MCF 10A (cell line): ENCODE data around the gene PDE2A. TPM values are rescaled to one million over a fixed set of nuclear protein-coding genes. Genes with fewer than 3 reads are reported as not detected.

Source experiments
- BruUV-seq: library from RNA; stranded (reverse); fragments of 400-500 nt; replicated peaks from 2 replicates; lab custom pipeline; 2021; lab: Mats Ljungman, UMichigan
- CTCF ChIA-PET: fragments of 300-600 bp; sonication (Branson Sonifier 250); formaldehyde crosslinking; extraction: SDS; loops from one replicate; lab custom pipeline; 2021; ENCODE audit warnings: antibody characterized with exemption, inconsistent platforms; lab: Yijun Ruan, JAX
- POLR2A ChIA-PET: fragments of 300-600, 350-650 bp; sonication (Branson Sonifier 250); formaldehyde crosslinking; extraction: SDS; loops from one replicate; lab custom pipeline; 2020; ENCODE audit warnings: antibody characterized with exemption, inconsistent platforms; lab: Yijun Ruan, JAX
- DNase-seq: peaks from one replicate; pipeline ENCODE4 v3.0.0-alpha.2; 2018; ENCODE audit not compliant: unreplicated experiment
- H3K27ac Mint-ChIP-seq: one replicate; pipeline ENCODE4 v1.8.0; 2022; ENCODE audit warnings: mild to moderate bottlenecking, low read depth, mixed read lengths; ENCODE audit not compliant: unreplicated experiment
- H3K27me3 Mint-ChIP-seq: one replicate; pipeline ENCODE4 v1.8.0; 2022; ENCODE audit warnings: mixed read lengths; ENCODE audit not compliant: insufficient read depth, unreplicated experiment
- H3K36me3 Mint-ChIP-seq: one replicate; pipeline ENCODE4 v1.8.0; 2022; ENCODE audit warnings: mild to moderate bottlenecking, moderate library complexity, mixed read lengths; ENCODE audit not compliant: insufficient read depth, unreplicated experiment
- H3K4me1 Mint-ChIP-seq: one replicate; pipeline ENCODE4 v1.8.0; 2022; ENCODE audit warnings: mixed read lengths; ENCODE audit not compliant: insufficient read depth, unreplicated experiment
- H3K4me3 Mint-ChIP-seq: one replicate; pipeline ENCODE4 v1.8.0; 2022; ENCODE audit warnings: mild to moderate bottlenecking, moderate library complexity, mixed read lengths; ENCODE audit not compliant: unreplicated experiment
- H3K9me3 Mint-ChIP-seq: one replicate; pipeline ENCODE4 v1.8.0; 2022; ENCODE audit warnings: mixed read lengths; ENCODE audit not compliant: unreplicated experiment
- CTCF ChIP-seq: fragments of 200-600 bp; IDR thresholded peaks from one replicate; pipeline ENCODE4 v1.8.0; 2022; ENCODE audit warnings: antibody characterized with exemption, mild to moderate bottlenecking; ENCODE audit not compliant: unreplicated experiment
- intact Hi-C: fragments of 100-400 bp; cut with micrococcal nuclease; formaldehyde crosslinking; loops from 2 replicates; pipeline ENCODE4 v1.14.1; 2022
- total RNA-seq: library from RNA; stranded (reverse); gene quantifications from 2 replicates; pipeline ENCODE4 v1.2.3, GENCODE V29; 2022

Gene PDE2A
- total RNA-seq, 1 experiment from 2014 or later: 1.9 TPM

GRCh38 chr11:72631806-72632731, 42.2 kb downstream of the PDE2A start:
- Mint-ChIP-seq H3K27me3 (peaks cover 21% of the 10 kb centered on the region), H3K4me3 (no peak overlapping the region), H3K4me1 (peaks cover 17% of the 10 kb centered on the region), H3K27ac (no peak overlapping the region), H3K36me3 (no peaks in the 10 kb centered on the region), H3K9me3 (no peaks in the 10 kb centered on the region)
- BruUV-seq: no TSS peak
- ChIA-PET POLR2A (no interaction called here), CTCF (interaction anchor here (0.6 kb wide), 1 partner anchor 42 kb away, joined by 5 read pairs; no protein-coding TSS in a partner anchor)
- intact Hi-C loops: no loop called here
- TF ChIP-seq CTCF: no peak
- no peak for DNase-seq

GRCh38 chr11:72630104-72630852, 43.9 kb downstream of the PDE2A start:
- TF ChIP-seq CTCF: no peak
- Mint-ChIP-seq H3K36me3 (no peaks in the 10 kb centered on the region), H3K27ac (no peak overlapping the region), H3K27me3 (peaks cover 10% of the 10 kb centered on the region), H3K4me1 (peaks cover 12% of the 10 kb centered on the region), H3K4me3 (no peak overlapping the region), H3K9me3 (no peaks in the 10 kb centered on the region)
- ChIA-PET POLR2A (no interaction called here), CTCF (interaction anchor here (0.6 to 1.7 kb wide), 3 partner anchors 13 to 183 kb away, joined by 4 read pairs; no protein-coding TSS in a partner anchor)
- no peak for DNase-seq
- intact Hi-C loops: no loop called here
- no TSS peak for BruUV-seq

- peaks cover 12% of the 10 kb centered on the region for H3K4me1 Mint-ChIP-seq
Measured at GRCh38 chr11:72629266-72629665, 45.0 kb downstream of the PDE2A start.

More at GRCh38 chr11:72629266-72629665, 45.0 kb downstream of the PDE2A start:
- H3K9me3 Mint-ChIP-seq: no peaks in the 10 kb centered on the region
- CTCF ChIA-PET: interaction anchor here (1.7 kb wide), 1 partner anchor 182 kb away, joined by 4 read pairs; no protein-coding TSS in a partner anchor
- intact Hi-C loops: no loop called here
- BruUV-seq: no TSS peak
- POLR2A ChIA-PET: interaction anchor here (0.6 kb wide), 1 partner anchor 22 kb away, joined by 4 read pairs; no protein-coding TSS in a partner anchor
- H3K36me3 Mint-ChIP-seq: no peaks in the 10 kb centered on the region
- no peak overlapping the region for H3K27ac Mint-ChIP-seq
- H3K4me3 Mint-ChIP-seq: no peak overlapping the region
- TF ChIP-seq CTCF: no peak
- H3K27me3 Mint-ChIP-seq: peaks cover 16% of the 10 kb centered on the region
- DNase-seq: no peak
